Peyer's patch (tissue), 4 donors: ENCODE data around the gene STRN.

Source experiments
- POLR2A ChIP-seq, 2 donors: fragments of 450-650 bp; IDR thresholded peaks; one replicate each; pipeline ENCODE4 v1.5.1; 2017; ENCODE audit warnings: antibody characterized with exemption in 2 of 2, mild to moderate bottlenecking in 2 of 2, moderate library complexity in 2 of 2
- TF ChIP-seq, protein P1 (sequence below), 6 experiments: fragments of 450-650 bp in 4 of 6; fragments of 200-600 bp in 2 of 6; sonication (generic) in 1 of 6; IDR thresholded peaks; one replicate each; pipeline ENCODE4 v1.5.1; 2017 to 2019; ENCODE audit warnings: antibody characterized with exemption in 6 of 6, mild to moderate bottlenecking in 3 of 6, moderate library complexity in 1 of 6

DNA sequence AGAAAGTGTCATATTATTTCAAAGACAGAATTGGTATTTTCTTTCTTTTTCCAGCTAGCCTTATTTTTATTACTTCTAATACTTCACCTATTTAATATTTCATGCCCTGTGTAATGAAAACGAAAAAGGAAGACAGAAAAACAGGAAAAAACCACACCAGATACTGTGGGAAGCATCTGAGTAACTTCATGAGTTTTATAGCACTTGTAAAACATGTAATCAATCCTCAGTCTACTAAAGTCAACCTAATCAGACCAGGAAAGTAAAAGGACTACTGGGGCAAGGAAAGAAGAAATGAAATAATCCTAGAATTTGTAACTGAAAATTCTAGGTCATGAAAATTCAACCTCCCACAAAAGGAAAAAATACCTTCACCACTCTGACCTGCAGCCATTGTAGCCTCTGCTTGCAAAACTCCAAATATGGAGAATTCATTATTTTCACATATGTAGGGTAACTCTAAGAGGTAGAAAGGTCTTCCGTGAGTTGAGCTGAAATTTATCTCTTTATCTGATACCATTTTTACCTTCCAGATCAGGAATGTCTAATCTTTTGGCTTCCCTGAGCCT lies 34.7 kb upstream of the STRN start:
- TF ChIP-seq, protein P1, sequence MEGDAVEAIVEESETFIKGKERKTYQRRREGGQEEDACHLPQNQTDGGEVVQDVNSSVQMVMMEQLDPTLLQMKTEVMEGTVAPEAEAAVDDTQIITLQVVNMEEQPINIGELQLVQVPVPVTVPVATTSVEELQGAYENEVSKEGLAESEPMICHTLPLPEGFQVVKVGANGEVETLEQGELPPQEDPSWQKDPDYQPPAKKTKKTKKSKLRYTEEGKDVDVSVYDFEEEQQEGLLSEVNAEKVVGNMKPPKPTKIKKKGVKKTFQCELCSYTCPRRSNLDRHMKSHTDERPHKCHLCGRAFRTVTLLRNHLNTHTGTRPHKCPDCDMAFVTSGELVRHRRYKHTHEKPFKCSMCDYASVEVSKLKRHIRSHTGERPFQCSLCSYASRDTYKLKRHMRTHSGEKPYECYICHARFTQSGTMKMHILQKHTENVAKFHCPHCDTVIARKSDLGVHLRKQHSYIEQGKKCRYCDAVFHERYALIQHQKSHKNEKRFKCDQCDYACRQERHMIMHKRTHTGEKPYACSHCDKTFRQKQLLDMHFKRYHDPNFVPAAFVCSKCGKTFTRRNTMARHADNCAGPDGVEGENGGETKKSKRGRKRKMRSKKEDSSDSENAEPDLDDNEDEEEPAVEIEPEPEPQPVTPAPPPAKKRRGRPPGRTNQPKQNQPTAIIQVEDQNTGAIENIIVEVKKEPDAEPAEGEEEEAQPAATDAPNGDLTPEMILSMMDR (IDR thresholded peaks at IDR 0.05), result no peak
- TF ChIP-seq POLR2A (IDR thresholded peaks at IDR 0.05), result no peak
